Measurements from ENCODE around the gene TEX22. TPM values are rescaled to one million over a fixed set of nuclear protein-coding genes. Genes with fewer than 3 reads are reported as not detected.

Gene TEX22, protein sequence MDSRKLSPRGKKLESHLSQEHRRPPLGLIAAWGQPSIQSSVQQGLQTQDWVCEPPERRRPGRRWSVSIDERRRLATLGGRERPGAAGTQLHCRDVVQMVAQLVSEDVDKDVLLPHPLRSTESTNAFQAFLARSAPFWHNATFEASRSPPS
- polyA plus RNA-seq (2011; rRNA removed) (0.17 and 0.22 TPM in 2 replicates), polyA minus RNA-seq (2011; rRNA and poly(A)+ RNA removed) (0.31 and 0.52 TPM in 2 replicates)

GRCh38 chr14:105398044-105398725 lies at the start of gene TEX22:
Gene TEX22 (plus strand): TSS chr14:105398538. CDS start chr14:105399341, 803 bp downstream.
- ChIA-PET CTCF (interaction anchor here (1.0 to 1.5 kb wide), 2 partner anchors 91 to 130 kb away, joined by 3 read pairs; no protein-coding TSS in a partner anchor), POLR2A (no interaction called here)
- H3K27me3 ChIP-seq (ENCODE audit: control insufficient read depth, insufficient read depth, low read length) = no peaks in the 10 kb centered on the region
- H3K4me3 ChIP-seq (ENCODE audit: low read depth, low read length) = peak within 1 kb of the TSS; percentile 78
- peak; percentile 24; the same call in 1 of the 2 replicates for TF ChIP-seq CTCF (IDR thresholded peaks at IDR 0.05; ENCODE audit: insufficient read depth, low read depth, low read length)
- peak; percentile 4 for DNase-seq (ENCODE audit: low read depth)
- peaks cover 4% of the 10 kb centered on the region for H3K36me3 ChIP-seq (ENCODE audit: control insufficient read depth, insufficient read depth, low read length)

DNA sequence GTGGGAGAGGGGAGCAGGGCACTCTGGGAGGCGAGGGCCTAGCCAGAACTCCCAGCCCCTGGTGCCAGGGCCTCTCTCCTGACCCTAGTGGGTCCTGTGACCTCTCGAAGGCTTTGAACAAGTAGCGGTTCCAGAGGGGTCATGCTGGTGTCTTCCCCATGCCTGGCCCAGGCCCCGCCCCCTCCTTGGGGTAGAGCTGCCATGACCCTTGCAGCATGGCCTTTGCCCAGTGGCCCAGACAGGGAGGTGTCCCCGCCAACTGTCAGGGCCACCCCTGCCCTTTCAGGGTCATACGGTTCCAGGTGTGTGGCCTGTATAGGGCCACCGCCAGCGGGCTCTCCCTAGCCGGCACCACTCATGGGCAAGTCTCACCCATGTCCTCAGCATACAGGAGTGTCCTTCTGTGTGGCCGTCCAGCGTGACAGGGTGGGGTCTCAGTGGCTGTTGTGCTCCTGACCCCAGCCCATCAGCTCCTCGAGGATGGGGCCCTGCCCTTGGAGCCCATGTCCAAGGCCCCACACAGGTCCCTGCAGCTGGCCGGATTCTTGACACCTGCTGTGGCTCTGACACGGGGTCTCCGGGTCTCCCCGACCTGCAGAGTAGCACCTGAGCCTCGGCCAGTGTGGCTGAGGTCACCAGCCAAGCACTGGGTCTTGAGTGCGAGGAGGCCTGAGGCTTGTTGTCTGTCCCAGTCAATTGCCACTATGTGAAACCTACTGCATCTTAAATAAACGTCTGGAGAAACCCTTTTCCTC lies 49.2 kb upstream of the TEX22 start:
- Histone ChIP-seq H3K27me3 (ENCODE audit: control insufficient read depth, insufficient read depth, low read length) (no peaks in the 10 kb centered on the region), H3K36me3 (ENCODE audit: control insufficient read depth, insufficient read depth, low read length) (peaks cover 6% of the 10 kb centered on the region), H3K4me3 (ENCODE audit: low read depth, low read length) (no peak overlapping the region)
- CTCF ChIA-PET = interaction anchor here (1.2 kb wide), 1 partner anchor 146 kb away, joined by 4 read pairs; no protein-coding TSS in a partner anchor
- DNase-seq (ENCODE audit: low read depth) = no peak
- no peak for TF ChIP-seq CTCF (IDR thresholded peaks at IDR 0.05; ENCODE audit: insufficient read depth, low read depth, low read length)
- POLR2A ChIA-PET = no interaction called here

GRCh38 chr14:105349992-105350391 lies 48.3 kb upstream of the TEX22 start:
- Histone ChIP-seq H3K36me3 (ENCODE audit: control insufficient read depth, insufficient read depth, low read length) (peaks cover 10% of the 10 kb centered on the region), H3K4me3 (ENCODE audit: low read depth, low read length) (no peak overlapping the region), H3K27me3 (ENCODE audit: control insufficient read depth, insufficient read depth, low read length) (no peaks in the 10 kb centered on the region)
- POLR2A ChIA-PET = no interaction called here
- CTCF ChIA-PET = interaction anchor here (2.8 kb wide), 1 partner anchor 9 kb away, joined by 27 read pairs; no protein-coding TSS in a partner anchor
- DNase-seq (ENCODE audit: low read depth) = no peak
- TF ChIP-seq CTCF (IDR thresholded peaks at IDR 0.05; ENCODE audit: insufficient read depth, low read depth, low read length) = no peak

GRCh38 chr14:105350450-105351244 lies 47.7 kb upstream of the TEX22 start:
- Histone ChIP-seq H3K4me3 (ENCODE audit: low read depth, low read length) (no peak overlapping the region), H3K36me3 (ENCODE audit: control insufficient read depth, insufficient read depth, low read length) (peaks cover 14% of the 10 kb centered on the region), H3K27me3 (ENCODE audit: control insufficient read depth, insufficient read depth, low read length) (no peaks in the 10 kb centered on the region)
- no peak for TF ChIP-seq CTCF (IDR thresholded peaks at IDR 0.05; ENCODE audit: insufficient read depth, low read depth, low read length)
- ChIA-PET POLR2A (no interaction called here), CTCF (interaction anchor here (1.3 to 2.8 kb wide), 3 partner anchors 10 to 146 kb away, joined by 3 to 27 read pairs (median 6); no protein-coding TSS in a partner anchor)
- no peak for DNase-seq (ENCODE audit: low read depth)
